Measurements from ENCODE around the gene SORT1.

GRCh38 chr1:109298666-109299557 is 98.8 kb downstream of the SORT1 start:
- TF ChIP-seq CTCF (conservative IDR thresholded peaks at IDR 0.05) (no peak), ZFX (IDR thresholded peaks at IDR 0.05) (no peak)

Measured in C4-2B (cell line).